Sigmoid colon (tissue), 7 donors: ENCODE data around the gene EML6. TPM values are rescaled to one million over a fixed set of nuclear protein-coding genes. Genes with fewer than 3 reads are reported as not detected.

Source experiments
- DNase-seq: peaks from one replicate; pipeline ENCODE4 v3.0.0-alpha.2; 2019
- H3K27ac ChIP-seq, 4 donors: fragments of 200-600 bp; sonication (generic); one replicate each; pipeline ENCODE4 v1.5.1; 2016 to 2019; ENCODE audit warnings: mild to moderate bottlenecking in 1 of 4
- H3K27me3 ChIP-seq, 3 donors: fragments of 200-600 bp; sonication (generic); one replicate each; pipeline ENCODE4 v1.5.1; 2019; ENCODE audit warnings: mild to moderate bottlenecking in 1 of 3
- H3K36me3 ChIP-seq, 4 donors: fragments of 200-600 bp; sonication (generic); one replicate each; pipeline ENCODE4 v1.5.1; 2016 to 2019
- H3K4me1 ChIP-seq, 4 donors: fragments of 200-600 bp; sonication (generic); one replicate each; pipeline ENCODE4 v1.5.1; 2017 to 2019
- H3K4me3 ChIP-seq, 4 donors: fragments of 200-600 bp; sonication (generic); one replicate each; pipeline ENCODE4 v1.5.1; 2017 to 2019; ENCODE audit warnings: mild to moderate bottlenecking in 2 of 4, moderate library complexity in 1 of 4
- H3K9me3 ChIP-seq, 4 donors: fragments of 200-600 bp in 3 of 4; sonication (generic) in 3 of 4; one replicate each; pipeline versions ENCODE4 v1.5.1 to v1.6.1; 2013 to 2019
- CTCF ChIP-seq, 4 experiments: fragments of 450-650 bp in 3 of 4; fragments of 200-600 bp in 1 of 4; IDR thresholded peaks; one replicate each; pipeline ENCODE4 v1.5.1; 2016 to 2019; ENCODE audit warnings: antibody characterized with exemption in 4 of 4, mild to moderate bottlenecking in 3 of 4, moderate library complexity in 2 of 4
- EP300 ChIP-seq, 4 donors: sonication (generic); formaldehyde crosslinking; IDR thresholded peaks; one replicate each; pipeline ENCODE4 v1.6.1; 2017; ENCODE audit warnings: antibody characterized with exemption in 4 of 4
- POLR2A ChIP-seq, 2 donors: fragments of 450-650 bp; IDR thresholded peaks; one replicate each; pipeline ENCODE4 v1.6.1; 2016; ENCODE audit warnings: antibody characterized with exemption in 2 of 2, mild to moderate bottlenecking in 2 of 2, moderate library complexity in 2 of 2
- POLR2AphosphoS5 ChIP-seq, 4 donors: sonication (generic); formaldehyde crosslinking; IDR thresholded peaks; one replicate each; pipeline ENCODE4 v1.6.1; 2017; ENCODE audit warnings: antibody characterized with exemption in 4 of 4
- WGBS, 2 donors: extraction: QIAGEN DNeasy Blood & Tissue Kit; methylation state at CpG; one replicate each; pipeline ENCODE4 v1.1.7; 2013; 5-methylcytosine and 5-hydroxymethylcytosine counted together
- intact Hi-C: fragments of 100-400 bp; cut with DNase I; formaldehyde crosslinking; loops from one replicate; pipeline ENCODE4 v1.15.1; 2023
- polyA plus RNA-seq, 3 donors: library from polyadenylated mRNA; stranded (reverse); fragments of 200-250 nt; gene quantifications; one replicate each; pipeline ENCODE4 v1.2.3, GENCODE V29; 2013
- total RNA-seq, 4 donors: library from RNA; depleted of rRNA; stranded (reverse); fragments of >200 nt; gene quantifications; one replicate each; pipeline ENCODE4 v1.1.0, GENCODE V29; 2016
- donor health status: healthy with polysubstance abuse.
- donor health status: Bipolar disorder and iron deficiency.
- donor health status: healthy.

Gene EML6
- total and polyA plus RNA-seq, 7 donors: 0.46 to 2.2 (median 1.2) TPM

- Histone ChIP-seq H3K27ac (no peak overlapping the region), H3K4me3 (no peak overlapping the region), H3K36me3 (no peaks in the 10 kb centered on the region), H3K27me3 (no peaks in the 10 kb centered on the region), H3K4me1 (no peaks in the 10 kb centered on the region), H3K9me3 (no peaks in the 10 kb centered on the region)
- intact Hi-C loops: no loop called here
- DNase-seq: no peak
- 85 to 90% methylated on average over 9 of the region's 9 CpGs for WGBS, 2 donors
- no peak for TF ChIP-seq POLR2AphosphoS5 (IDR thresholded peaks at IDR 0.05)
- no peak for TF ChIP-seq POLR2A (IDR thresholded peaks at IDR 0.05)
- TF ChIP-seq EP300 (IDR thresholded peaks at IDR 0.05): no peak
- no peak for TF ChIP-seq CTCF (IDR thresholded peaks at IDR 0.05)
Observed at GRCh38 chr2:54887850-54888545, 164.5 kb downstream of the EML6 start.

- TF ChIP-seq POLR2AphosphoS5 (IDR thresholded peaks at IDR 0.05) (no peak), POLR2A (IDR thresholded peaks at IDR 0.05) (no peak), EP300 (IDR thresholded peaks at IDR 0.05) (no peak), CTCF (IDR thresholded peaks at IDR 0.05) (no peak)
- intact Hi-C loops: no loop called here
- 39 to 80% methylated on average over 2 of the region's 2 CpGs for WGBS, 2 donors
- H3K9me3 ChIP-seq: no peaks in the 10 kb centered on the region
- H3K4me3 ChIP-seq: no peak overlapping the region
- no peaks in the 10 kb centered on the region for H3K4me1 ChIP-seq
- H3K27ac ChIP-seq: no peak overlapping the region
- H3K36me3 ChIP-seq: no peaks in the 10 kb centered on the region
- H3K27me3 ChIP-seq: no peaks in the 10 kb centered on the region
- no peak for DNase-seq
Observed at GRCh38 chr2:54889053-54889452, 165.6 kb downstream of the EML6 start.

- intact Hi-C loops: no loop called here
- Histone ChIP-seq H3K27me3 (no peaks in the 10 kb centered on the region), H3K27ac (no peak overlapping the region), H3K9me3 (no peaks in the 10 kb centered on the region), H3K4me3 (no peak overlapping the region), H3K4me1 (no peaks in the 10 kb centered on the region), H3K36me3 (no peaks in the 10 kb centered on the region)
- no peak for DNase-seq
- no peak for TF ChIP-seq POLR2A (IDR thresholded peaks at IDR 0.05)
- TF ChIP-seq EP300 (IDR thresholded peaks at IDR 0.05): no peak
- TF ChIP-seq POLR2AphosphoS5 (IDR thresholded peaks at IDR 0.05): no peak
- TF ChIP-seq CTCF (IDR thresholded peaks at IDR 0.05): no peak
- 79 to 81% methylated on average over 4 of the region's 4 CpGs for WGBS, 2 donors
Observed at GRCh38 chr2:54891909-54892308, 168.4 kb downstream of the EML6 start.

GRCh38 chr2:54894467-54894866, 171.0 kb downstream of the EML6 start:
- TF ChIP-seq CTCF (IDR thresholded peaks at IDR 0.05) (no peak), EP300 (IDR thresholded peaks at IDR 0.05) (no peak), POLR2A (IDR thresholded peaks at IDR 0.05) (no peak), POLR2AphosphoS5 (IDR thresholded peaks at IDR 0.05) (no peak)
- intact Hi-C loops: no loop called here
- Histone ChIP-seq H3K27me3 (no peaks in the 10 kb centered on the region), H3K9me3 (no peaks in the 10 kb centered on the region), H3K36me3 (no peaks in the 10 kb centered on the region), H3K4me3 (no peak overlapping the region), H3K4me1 (no peaks in the 10 kb centered on the region), H3K27ac (no peak overlapping the region)
- no peak for DNase-seq
- WGBS, 2 donors: 92 to 93% methylated on average over 3 of the region's 3 CpGs

GRCh38 chr2:54895730-54896129, 172.3 kb downstream of the EML6 start:
- no peaks in the 10 kb centered on the region for H3K4me1 ChIP-seq
- WGBS, 2 donors: 82 to 91% methylated on average over 1 of the region's 1 CpG

More at GRCh38 chr2:54895730-54896129, 172.3 kb downstream of the EML6 start:
- intact Hi-C loops: no loop called here
- no peaks in the 10 kb centered on the region for H3K36me3 ChIP-seq
- no peak for DNase-seq
- TF ChIP-seq CTCF (IDR thresholded peaks at IDR 0.05) (no peak), POLR2AphosphoS5 (IDR thresholded peaks at IDR 0.05) (no peak), POLR2A (IDR thresholded peaks at IDR 0.05) (no peak), EP300 (IDR thresholded peaks at IDR 0.05) (no peak)
- H3K4me3 ChIP-seq: no peak overlapping the region
- H3K27ac ChIP-seq: no peak overlapping the region
- no peaks in the 10 kb centered on the region for H3K27me3 ChIP-seq
- H3K9me3 ChIP-seq: no peaks in the 10 kb centered on the region
